ENCODE results near the gene LSAMP. TPM values are rescaled to one million over a fixed set of nuclear protein-coding genes. Genes with fewer than 3 reads are reported as not detected.

LSAMP gene
- total RNA-seq, 1 donor from 2014 or later, result 1.1 TPM

DNA sequence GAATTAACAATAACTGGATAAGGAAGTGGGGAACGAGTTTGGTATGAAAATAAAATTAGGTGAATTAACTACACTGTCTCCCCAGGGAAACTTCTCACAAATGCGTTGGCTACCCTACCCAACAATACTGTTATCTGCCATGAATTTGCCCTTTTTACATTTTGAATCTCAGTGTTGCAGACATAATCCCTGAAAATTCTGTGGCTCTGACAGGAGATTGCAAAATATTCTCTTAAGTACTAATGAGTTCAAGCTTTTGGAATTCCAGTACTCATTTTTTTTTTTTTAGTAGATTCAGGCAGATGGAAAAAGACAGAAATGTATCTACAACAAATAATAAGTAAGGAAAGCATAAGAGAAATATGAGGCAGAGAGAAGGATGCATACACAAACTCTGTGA, 332.6 kb downstream of the LSAMP start:
- Mint-ChIP-seq H3K36me3 (ENCODE audit: low read depth) (no peaks in the 10 kb centered on the region), H3K4me1 (ENCODE audit: low read depth) (peaks cover 13% of the 10 kb centered on the region)

DNA sequence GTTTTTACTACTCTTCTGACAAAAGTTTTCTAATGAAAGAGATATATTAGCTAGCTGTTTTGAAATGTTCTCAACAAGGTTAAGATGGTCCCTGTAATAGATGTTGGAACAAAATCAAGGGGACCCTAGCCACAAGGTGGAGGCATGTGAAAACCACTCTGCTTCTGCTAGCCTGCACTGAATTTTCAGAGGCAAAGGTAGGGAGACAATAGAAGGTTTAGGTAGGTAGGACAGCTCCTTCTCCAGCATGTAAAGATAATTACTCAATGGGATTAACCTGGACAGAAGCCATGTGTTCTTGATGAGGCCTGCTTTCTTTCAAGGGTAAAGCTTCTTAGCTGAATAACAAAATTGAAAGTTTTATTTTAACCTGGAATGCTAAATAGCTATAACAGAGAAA, 333.5 kb downstream of the LSAMP start:
- no peak overlapping the region for H3K27ac Mint-ChIP-seq (ENCODE audit: unreplicated experiment)
- no peak overlapping the region for H3K4me3 Mint-ChIP-seq (ENCODE audit: unreplicated experiment)
- no peaks in the 10 kb centered on the region for H3K36me3 Mint-ChIP-seq (ENCODE audit: low read depth)
- H3K9me3 Mint-ChIP-seq (ENCODE audit: low read depth), result no peaks in the 10 kb centered on the region
- no peak for DNase-seq (ENCODE audit: low spot score)
- no peaks in the 10 kb centered on the region for H3K27me3 Mint-ChIP-seq (ENCODE audit: low read depth)
- TF ChIP-seq, protein P1, sequence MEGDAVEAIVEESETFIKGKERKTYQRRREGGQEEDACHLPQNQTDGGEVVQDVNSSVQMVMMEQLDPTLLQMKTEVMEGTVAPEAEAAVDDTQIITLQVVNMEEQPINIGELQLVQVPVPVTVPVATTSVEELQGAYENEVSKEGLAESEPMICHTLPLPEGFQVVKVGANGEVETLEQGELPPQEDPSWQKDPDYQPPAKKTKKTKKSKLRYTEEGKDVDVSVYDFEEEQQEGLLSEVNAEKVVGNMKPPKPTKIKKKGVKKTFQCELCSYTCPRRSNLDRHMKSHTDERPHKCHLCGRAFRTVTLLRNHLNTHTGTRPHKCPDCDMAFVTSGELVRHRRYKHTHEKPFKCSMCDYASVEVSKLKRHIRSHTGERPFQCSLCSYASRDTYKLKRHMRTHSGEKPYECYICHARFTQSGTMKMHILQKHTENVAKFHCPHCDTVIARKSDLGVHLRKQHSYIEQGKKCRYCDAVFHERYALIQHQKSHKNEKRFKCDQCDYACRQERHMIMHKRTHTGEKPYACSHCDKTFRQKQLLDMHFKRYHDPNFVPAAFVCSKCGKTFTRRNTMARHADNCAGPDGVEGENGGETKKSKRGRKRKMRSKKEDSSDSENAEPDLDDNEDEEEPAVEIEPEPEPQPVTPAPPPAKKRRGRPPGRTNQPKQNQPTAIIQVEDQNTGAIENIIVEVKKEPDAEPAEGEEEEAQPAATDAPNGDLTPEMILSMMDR (IDR thresholded peaks at IDR 0.05), result no peak
- H3K4me1 Mint-ChIP-seq (ENCODE audit: low read depth), result peaks cover 13% of the 10 kb centered on the region

More for the DNA sequence above, 332.6 kb downstream of the LSAMP start:
- Mint-ChIP-seq H3K4me3 (ENCODE audit: unreplicated experiment) (no peak overlapping the region), H3K9me3 (ENCODE audit: low read depth) (no peaks in the 10 kb centered on the region), H3K27ac (ENCODE audit: unreplicated experiment) (no peak overlapping the region), H3K27me3 (ENCODE audit: low read depth) (no peaks in the 10 kb centered on the region)
- DNase-seq (ENCODE audit: low spot score), result no peak
- TF ChIP-seq, protein P1 (IDR thresholded peaks at IDR 0.05), result no peak

DNA sequence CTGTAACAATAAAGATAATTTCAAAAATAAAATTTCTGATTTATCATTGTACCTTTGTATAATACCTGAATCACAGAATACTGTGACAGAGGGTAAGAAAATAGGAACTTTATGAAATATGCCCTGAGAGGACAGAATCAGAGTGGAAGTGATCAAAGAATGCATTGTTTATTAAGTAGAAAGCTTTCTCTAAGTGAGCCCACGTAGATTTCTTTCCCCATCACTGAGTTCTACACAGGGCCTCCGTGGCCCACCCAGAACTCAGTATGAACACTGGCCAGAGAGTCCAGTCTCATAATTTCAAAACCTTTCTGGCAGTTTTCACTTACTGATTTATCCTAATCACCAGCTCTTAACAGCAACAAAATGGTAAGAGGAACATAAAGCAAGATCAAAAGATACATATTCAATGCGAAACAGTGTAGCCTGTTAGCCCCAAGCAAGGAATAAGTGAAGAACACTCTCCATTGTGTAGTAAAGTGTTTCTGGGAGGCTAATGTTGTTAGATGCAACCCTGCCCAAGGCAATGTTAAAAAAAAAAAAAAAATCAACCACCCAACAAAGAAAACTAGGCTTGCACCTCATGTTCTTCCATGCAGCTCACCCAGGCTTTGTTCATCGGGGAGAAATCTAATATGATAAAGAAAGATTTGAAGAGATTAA, 341.3 kb downstream of the LSAMP start:
- TF ChIP-seq, protein P1 (IDR thresholded peaks at IDR 0.05), result no peak
- no peaks in the 10 kb centered on the region for H3K27me3 Mint-ChIP-seq (ENCODE audit: low read depth)
- H3K36me3 Mint-ChIP-seq (ENCODE audit: low read depth), result no peaks in the 10 kb centered on the region
- H3K4me1 Mint-ChIP-seq (ENCODE audit: low read depth), result peaks cover 10% of the 10 kb centered on the region
- no peak overlapping the region for H3K4me3 Mint-ChIP-seq (ENCODE audit: unreplicated experiment)
- no peak overlapping the region for H3K27ac Mint-ChIP-seq (ENCODE audit: unreplicated experiment)
- no peaks in the 10 kb centered on the region for H3K9me3 Mint-ChIP-seq (ENCODE audit: low read depth)
- no peak for DNase-seq (ENCODE audit: low spot score)

DNA sequence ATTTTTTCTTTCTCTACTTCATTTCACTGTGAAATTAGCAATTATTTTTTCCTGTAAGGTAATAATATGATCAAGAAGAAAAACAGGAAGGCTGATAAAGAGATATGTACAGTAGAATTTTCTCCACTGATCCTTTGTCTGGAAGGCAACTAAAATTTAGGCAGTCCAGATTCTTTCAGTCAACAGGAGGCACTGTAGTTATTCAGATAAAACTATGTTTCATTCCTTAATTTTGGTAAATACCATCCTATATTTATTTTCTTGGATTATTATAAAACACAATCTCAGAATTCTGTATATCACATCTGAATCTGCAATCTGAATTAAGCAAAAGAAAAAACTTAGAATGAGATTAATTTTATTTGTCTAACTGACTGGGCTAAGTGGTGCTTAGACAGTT, 343.2 kb downstream of the LSAMP start:
- peaks cover 10% of the 10 kb centered on the region for H3K4me1 Mint-ChIP-seq (ENCODE audit: low read depth)
- no peak for DNase-seq (ENCODE audit: low spot score)
- no peaks in the 10 kb centered on the region for H3K27me3 Mint-ChIP-seq (ENCODE audit: low read depth)
- no peaks in the 10 kb centered on the region for H3K36me3 Mint-ChIP-seq (ENCODE audit: low read depth)
- no peak overlapping the region for H3K4me3 Mint-ChIP-seq (ENCODE audit: unreplicated experiment)
- TF ChIP-seq, protein P1 (IDR thresholded peaks at IDR 0.05), result peak; percentile 50
- H3K27ac Mint-ChIP-seq (ENCODE audit: unreplicated experiment), result no peak overlapping the region
- H3K9me3 Mint-ChIP-seq (ENCODE audit: low read depth), result no peaks in the 10 kb centered on the region

DNA sequence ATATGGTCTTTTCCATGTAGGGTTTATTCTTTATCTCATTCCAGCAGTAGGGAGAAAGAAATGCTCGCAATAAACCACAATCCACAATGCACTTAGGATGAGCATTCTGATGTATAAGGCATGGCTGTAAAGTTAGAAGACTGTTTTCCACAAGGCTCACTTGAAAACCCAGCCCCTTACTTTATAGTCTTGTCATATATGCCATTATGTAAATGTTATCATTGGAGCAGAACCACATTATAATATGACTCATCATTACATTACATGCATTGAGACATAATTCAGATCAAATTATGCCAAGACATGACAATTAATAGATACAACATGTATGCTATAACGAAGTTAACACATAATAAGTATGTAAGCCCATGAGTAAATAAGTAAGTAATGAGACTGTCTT, 348.1 kb downstream of the LSAMP start:
- no peaks in the 10 kb centered on the region for H3K36me3 Mint-ChIP-seq (ENCODE audit: low read depth)
- no peaks in the 10 kb centered on the region for H3K27me3 Mint-ChIP-seq (ENCODE audit: low read depth)
- no peak for DNase-seq (ENCODE audit: low spot score)
- TF ChIP-seq, protein P1 (IDR thresholded peaks at IDR 0.05), result no peak
- H3K4me3 Mint-ChIP-seq (ENCODE audit: unreplicated experiment), result no peak overlapping the region
- no peaks in the 10 kb centered on the region for H3K4me1 Mint-ChIP-seq (ENCODE audit: low read depth)
- H3K27ac Mint-ChIP-seq (ENCODE audit: unreplicated experiment), result no peak overlapping the region
- H3K9me3 Mint-ChIP-seq (ENCODE audit: low read depth), result no peaks in the 10 kb centered on the region
